GM06990 (cell line): ENCODE data around the gene ABCA7.

Experiments used
- DNase-seq: peaks from one replicate; pipeline ENCODE4 v3.0.0-alpha.2; 2011; ENCODE audit not compliant: insufficient read length; ENCODE audit errors: extremely low read depth
- H3K27me3 ChIP-seq: replicated peaks from 2 replicates; pipeline ENCODE4 v1.6.0; 2011; ENCODE audit warnings: low read length; ENCODE audit not compliant: control insufficient read depth, insufficient read depth
- H3K36me3 ChIP-seq: 2 replicates; pipeline ENCODE4 v1.5.1; 2011; ENCODE audit warnings: low read length; ENCODE audit not compliant: control insufficient read depth, insufficient read depth
- H3K4me3 ChIP-seq: replicated peaks from 2 replicates; pipeline ENCODE4 v1.5.1; 2011; ENCODE audit warnings: low read depth, mild to moderate bottlenecking, control low read depth, low read length
- TF ChIP-seq, protein P1 (sequence below): IDR thresholded peaks from 2 replicates; pipeline ENCODE4 v1.5.1; 2011; ENCODE audit warnings: low read length, control low read depth, mild to moderate bottlenecking, inconsistent platforms; ENCODE audit not compliant: insufficient read depth, poor library complexity, severe bottlenecking

The ABCA7 gene

DNA sequence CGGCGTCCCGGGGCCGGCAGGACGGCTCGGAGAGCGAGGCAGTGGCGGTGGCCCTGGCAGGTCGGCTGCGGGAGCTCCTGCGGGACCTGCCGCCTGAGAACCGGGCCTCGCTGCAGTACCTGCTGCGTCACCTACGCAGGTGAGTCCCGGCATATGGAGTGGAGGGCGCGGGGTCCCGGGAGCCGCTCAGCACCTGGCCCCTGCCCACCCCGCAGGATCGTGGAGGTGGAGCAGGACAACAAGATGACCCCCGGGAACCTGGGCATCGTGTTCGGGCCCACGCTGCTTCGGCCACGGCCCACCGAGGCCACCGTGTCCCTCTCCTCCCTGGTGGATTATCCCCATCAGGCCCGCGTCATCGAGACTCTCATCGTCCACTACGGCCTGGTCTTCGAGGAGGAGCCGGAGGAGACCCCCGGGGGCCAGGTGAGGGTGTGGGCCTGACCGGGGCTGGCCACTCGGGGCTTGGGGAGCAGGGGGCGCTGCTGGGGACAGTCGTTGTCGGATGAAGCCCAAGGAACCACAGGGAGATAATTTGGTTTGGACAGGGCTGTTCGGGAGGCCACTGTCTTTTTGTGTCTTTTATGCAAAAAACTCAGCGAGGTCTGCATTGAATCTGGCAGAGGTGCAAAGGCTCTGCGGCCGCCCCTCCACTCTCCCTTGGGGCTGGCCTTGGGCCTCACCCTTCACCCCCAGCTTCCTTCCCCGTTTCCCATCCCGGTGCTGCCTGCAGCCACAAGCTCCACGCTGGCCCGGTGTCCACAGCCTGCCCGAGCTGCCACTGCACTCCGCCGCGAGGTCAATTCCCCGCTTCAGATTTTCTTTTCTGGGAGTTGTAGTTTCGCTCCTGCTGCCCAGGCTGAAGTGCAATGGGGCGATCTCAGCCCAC, 43.3 kb downstream of the ABCA7 start:
- DNase-seq = no peak
- peaks cover 64% of the 10 kb centered on the region for H3K36me3 ChIP-seq
- TF ChIP-seq, protein P1, sequence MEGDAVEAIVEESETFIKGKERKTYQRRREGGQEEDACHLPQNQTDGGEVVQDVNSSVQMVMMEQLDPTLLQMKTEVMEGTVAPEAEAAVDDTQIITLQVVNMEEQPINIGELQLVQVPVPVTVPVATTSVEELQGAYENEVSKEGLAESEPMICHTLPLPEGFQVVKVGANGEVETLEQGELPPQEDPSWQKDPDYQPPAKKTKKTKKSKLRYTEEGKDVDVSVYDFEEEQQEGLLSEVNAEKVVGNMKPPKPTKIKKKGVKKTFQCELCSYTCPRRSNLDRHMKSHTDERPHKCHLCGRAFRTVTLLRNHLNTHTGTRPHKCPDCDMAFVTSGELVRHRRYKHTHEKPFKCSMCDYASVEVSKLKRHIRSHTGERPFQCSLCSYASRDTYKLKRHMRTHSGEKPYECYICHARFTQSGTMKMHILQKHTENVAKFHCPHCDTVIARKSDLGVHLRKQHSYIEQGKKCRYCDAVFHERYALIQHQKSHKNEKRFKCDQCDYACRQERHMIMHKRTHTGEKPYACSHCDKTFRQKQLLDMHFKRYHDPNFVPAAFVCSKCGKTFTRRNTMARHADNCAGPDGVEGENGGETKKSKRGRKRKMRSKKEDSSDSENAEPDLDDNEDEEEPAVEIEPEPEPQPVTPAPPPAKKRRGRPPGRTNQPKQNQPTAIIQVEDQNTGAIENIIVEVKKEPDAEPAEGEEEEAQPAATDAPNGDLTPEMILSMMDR = no peak
- H3K4me3 ChIP-seq = no peak overlapping the region
- H3K27me3 ChIP-seq = no peaks in the 10 kb centered on the region

DNA sequence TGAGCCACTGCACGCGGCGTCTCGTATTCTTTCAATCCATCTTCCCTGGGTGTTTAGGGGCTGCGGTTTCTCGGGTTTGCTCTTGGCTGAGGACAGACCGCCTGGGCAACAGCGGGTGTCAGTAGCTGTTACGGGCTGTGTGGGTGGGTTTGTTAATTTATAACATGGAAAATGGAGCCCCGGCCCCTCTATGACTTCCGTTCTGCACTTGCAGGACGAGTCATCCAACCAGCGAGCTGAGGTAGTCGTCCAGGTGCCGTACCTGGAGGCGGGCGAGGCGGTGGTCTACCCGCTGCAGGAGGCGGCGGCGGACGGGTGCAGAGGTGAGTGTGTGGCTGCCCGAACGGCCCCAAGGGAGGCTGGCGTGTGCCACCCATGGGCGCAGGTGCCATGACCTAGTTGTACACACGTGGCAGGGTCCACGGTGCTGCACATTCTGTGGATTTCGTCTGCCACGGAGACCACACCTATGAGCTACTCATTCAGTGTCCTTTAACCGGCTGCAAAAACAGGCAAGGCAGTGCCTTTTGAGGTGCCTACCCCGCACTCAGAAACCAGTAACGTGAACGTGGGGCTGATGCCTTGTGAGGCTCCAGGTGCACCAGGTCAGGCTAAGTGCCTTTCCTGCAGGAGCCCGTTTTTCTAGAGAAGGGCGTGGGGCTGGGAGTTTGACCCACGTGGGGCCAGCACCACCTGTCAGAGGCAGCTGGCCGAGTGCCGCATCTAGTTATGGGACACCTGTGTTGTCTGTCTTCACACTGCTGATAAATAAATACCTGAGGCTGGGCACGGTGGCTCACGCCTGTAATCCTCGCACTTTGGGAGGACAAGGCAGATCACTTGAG, 44.3 kb downstream of the ABCA7 start:
- TF ChIP-seq, protein P1 = no peak
- DNase-seq = peak; percentile 18
- Histone ChIP-seq H3K27me3 (no peaks in the 10 kb centered on the region), H3K4me3 (no peak overlapping the region), H3K36me3 (peaks cover 66% of the 10 kb centered on the region)

DNA sequence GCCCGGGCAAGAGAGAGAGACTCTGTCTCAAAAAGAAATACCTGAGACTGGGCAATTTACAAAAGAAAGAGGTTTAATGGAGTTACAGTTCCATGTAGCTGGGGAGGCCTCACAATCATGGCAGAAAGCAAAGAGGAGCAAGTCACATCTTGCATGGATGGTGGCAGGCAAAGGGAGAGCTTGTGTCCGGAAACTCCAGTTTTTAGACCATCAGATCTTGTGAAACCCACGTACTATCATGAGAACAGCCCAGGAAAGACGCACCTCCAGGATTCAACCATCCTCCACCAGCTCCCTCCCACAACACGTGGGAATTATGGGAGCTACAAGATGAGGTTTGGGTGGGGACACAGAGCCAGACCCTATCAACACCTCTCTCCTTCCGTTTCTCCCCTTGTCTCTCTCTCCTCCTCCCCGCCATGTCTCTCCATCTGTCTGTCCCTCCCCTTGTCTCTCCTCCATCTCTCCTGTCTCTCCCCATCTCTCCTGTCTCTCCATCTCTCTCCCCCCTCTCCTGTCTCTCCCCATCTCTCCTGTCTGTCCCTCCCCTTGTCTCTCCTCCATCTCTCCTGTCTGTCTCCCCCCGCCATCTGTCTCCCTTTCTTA, 45.2 kb downstream of the ABCA7 start:
- H3K27me3 ChIP-seq = no peaks in the 10 kb centered on the region
- H3K36me3 ChIP-seq = peaks cover 59% of the 10 kb centered on the region
- TF ChIP-seq, protein P1 = no peak
- DNase-seq = no peak
- H3K4me3 ChIP-seq = no peak overlapping the region

DNA sequence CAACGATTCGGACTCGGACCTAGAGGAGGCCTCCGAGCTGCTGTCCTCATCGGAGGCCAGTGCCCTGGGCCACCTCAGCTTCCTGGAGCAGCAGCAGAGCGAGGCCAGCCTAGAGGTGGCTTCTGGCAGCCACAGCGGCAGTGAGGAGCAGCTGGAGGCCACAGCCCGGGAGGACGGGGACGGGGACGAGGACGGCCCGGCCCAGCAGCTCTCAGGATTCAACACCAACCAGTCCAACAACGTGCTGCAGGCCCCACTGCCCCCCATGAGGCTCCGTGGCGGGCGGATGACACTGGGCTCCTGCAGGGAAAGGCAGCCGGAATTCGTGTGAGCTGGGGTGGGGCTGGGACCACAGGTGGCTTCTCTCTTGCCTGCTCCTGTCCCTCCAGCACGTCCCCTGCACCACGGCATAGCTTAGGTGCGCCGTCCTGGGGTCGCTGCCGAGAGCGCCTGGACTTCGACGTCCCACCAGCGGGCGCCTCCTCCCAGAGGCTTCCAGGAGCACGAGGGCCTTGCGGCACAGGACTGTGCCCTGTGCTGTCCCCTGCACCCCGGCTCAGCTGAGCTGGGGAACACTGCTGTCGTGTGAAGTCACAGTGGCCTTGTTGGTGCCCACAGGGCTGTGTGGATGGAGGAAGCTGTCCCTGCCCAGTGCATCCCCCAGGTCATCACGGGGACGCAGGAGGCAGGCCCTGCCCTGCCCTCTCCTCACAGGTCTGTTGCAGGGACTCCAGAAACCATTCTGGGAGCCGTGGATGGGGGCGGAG, 46.0 kb downstream of the ABCA7 start:
- no peak overlapping the region for H3K4me3 ChIP-seq
- peak; percentile 34 for DNase-seq
- TF ChIP-seq, protein P1 = no peak
- peaks cover 52% of the 10 kb centered on the region for H3K36me3 ChIP-seq
- H3K27me3 ChIP-seq = no peaks in the 10 kb centered on the region

DNA sequence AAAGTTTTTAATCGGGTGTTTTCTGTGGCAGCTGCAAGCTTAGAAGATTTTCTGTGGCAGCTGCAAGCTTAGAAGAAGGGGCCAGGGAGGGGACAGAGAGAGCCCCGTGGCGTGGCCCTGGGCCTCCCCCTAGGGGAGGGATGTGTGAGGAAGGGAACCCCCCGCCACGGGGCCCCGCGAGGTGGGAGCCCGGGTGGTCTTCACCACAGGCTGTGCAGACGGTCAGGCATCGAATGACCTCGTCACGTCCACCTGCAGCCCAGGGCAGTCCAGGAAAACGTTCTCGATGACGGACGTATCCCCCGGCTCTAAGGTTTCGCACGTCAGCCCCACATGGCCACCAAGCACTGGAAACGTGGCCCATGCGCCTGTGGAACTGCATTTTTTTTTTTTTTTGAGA, 46.7 kb downstream of the ABCA7 start:
- DNase-seq = peak; percentile 32

More for the DNA sequence above, 46.7 kb downstream of the ABCA7 start:
- Histone ChIP-seq H3K36me3 (peaks cover 46% of the 10 kb centered on the region), H3K4me3 (no peak overlapping the region), H3K27me3 (no peaks in the 10 kb centered on the region)
- TF ChIP-seq, protein P1 = no peak
